Measurements from ENCODE around the gene DNASE1L2.

Gene DNASE1L2

DNA sequence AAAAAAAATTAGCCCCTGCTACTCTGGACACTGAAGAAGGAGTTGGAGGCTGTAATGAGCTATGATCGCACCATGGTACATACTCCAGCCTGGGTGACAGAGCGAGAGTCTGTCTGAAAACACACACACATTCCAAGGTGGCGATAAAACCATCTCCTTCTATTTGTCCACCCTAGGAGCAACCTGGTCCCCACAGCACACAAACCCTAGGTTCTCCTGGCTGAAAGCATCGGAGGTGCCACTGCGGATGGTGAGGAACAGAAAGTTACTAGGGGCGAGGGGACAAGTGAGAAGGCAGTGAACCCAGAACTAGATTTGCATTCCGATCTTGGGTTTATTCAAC, 16.5 kb downstream of the DNASE1L2 start (continued):
- TF ChIP-seq, protein P1, sequence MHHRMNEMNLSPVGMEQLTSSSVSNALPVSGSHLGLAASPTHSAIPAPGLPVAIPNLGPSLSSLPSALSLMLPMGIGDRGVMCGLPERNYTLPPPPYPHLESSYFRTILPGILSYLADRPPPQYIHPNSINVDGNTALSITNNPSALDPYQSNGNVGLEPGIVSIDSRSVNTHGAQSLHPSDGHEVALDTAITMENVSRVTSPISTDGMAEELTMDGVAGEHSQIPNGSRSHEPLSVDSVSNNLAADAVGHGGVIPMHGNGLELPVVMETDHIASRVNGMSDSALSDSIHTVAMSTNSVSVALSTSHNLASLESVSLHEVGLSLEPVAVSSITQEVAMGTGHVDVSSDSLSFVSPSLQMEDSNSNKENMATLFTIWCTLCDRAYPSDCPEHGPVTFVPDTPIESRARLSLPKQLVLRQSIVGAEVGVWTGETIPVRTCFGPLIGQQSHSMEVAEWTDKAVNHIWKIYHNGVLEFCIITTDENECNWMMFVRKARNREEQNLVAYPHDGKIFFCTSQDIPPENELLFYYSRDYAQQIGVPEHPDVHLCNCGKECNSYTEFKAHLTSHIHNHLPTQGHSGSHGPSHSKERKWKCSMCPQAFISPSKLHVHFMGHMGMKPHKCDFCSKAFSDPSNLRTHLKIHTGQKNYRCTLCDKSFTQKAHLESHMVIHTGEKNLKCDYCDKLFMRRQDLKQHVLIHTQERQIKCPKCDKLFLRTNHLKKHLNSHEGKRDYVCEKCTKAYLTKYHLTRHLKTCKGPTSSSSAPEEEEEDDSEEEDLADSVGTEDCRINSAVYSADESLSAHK (tag by site-specific recombination; IDR thresholded peaks at IDR 0.05) = no peak
- TF ChIP-seq ZNF449 (tag by site-specific recombination; IDR thresholded peaks at IDR 0.05) (no peak), IKZF3 (tag by site-specific recombination; IDR thresholded peaks at IDR 0.05) (0 out of 2 replicates have a peak, but pooled peaks have one; percentile 29), GLI2 (tag by site-specific recombination; IDR thresholded peaks at IDR 0.05; ENCODE audit: borderline replicate concordance, low read depth) (no peak), ZNF558 (tag by site-specific recombination; IDR thresholded peaks at IDR 0.05) (no peak), SETDB1 (IDR thresholded peaks at IDR 0.05; ENCODE audit: insufficient read length, low read length) (no peak), ZNF248 (tag by site-specific recombination; IDR thresholded peaks at IDR 0.05) (no peak), ZBTB20 (tag by site-specific recombination; IDR thresholded peaks at IDR 0.05) (peak; percentile 17; the same call in 1 of the 2 replicates)
- TF ChIP-seq, protein P2, sequence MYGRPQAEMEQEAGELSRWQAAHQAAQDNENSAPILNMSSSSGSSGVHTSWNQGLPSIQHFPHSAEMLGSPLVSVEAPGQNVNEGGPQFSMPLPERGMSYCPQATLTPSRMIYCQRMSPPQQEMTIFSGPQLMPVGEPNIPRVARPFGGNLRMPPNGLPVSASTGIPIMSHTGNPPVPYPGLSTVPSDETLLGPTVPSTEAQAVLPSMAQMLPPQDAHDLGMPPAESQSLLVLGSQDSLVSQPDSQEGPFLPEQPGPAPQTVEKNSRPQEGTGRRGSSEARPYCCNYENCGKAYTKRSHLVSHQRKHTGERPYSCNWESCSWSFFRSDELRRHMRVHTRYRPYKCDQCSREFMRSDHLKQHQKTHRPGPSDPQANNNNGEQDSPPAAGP (tag by site-specific recombination; IDR thresholded peaks at IDR 0.05) = no peak
- TF ChIP-seq, protein P3, sequence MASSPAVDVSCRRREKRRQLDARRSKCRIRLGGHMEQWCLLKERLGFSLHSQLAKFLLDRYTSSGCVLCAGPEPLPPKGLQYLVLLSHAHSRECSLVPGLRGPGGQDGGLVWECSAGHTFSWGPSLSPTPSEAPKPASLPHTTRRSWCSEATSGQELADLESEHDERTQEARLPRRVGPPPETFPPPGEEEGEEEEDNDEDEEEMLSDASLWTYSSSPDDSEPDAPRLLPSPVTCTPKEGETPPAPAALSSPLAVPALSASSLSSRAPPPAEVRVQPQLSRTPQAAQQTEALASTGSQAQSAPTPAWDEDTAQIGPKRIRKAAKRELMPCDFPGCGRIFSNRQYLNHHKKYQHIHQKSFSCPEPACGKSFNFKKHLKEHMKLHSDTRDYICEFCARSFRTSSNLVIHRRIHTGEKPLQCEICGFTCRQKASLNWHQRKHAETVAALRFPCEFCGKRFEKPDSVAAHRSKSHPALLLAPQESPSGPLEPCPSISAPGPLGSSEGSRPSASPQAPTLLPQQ (tag by site-specific recombination; IDR thresholded peaks at IDR 0.05) = no peak; the same call in 1 of the 2 replicates

- POLR2A ChIA-PET = interaction anchor here (1.2 to 3.7 kb wide), 2 partner anchors 16 to 58 kb away, joined by 4 to 48 read pairs; partner anchors contain the start of gene DNASE1L2
These were observed 17.0 kb downstream of the DNASE1L2 start for GRCh38 chr16:2253293-2253692.

GRCh38 chr16:2256531-2257140, 20.4 kb downstream of the DNASE1L2 start:
- H3K4me3 ChIP-seq (ENCODE audit: low read depth, low read length) = no peak overlapping the region
- H3K9me3 ChIP-seq (ENCODE audit: control insufficient read depth, insufficient read depth, low read depth, low read length) = no peaks in the 10 kb centered on the region
- ChIA-PET POLR2A (interaction anchor here (1.4 kb wide), 1 partner anchor 61 kb away, joined by 4 read pairs; no protein-coding TSS in a partner anchor), CTCF (interaction anchor here (0.6 to 0.7 kb wide), 2 partner anchors 217 to 329 kb away, joined by 3 to 6 read pairs; no protein-coding TSS in a partner anchor)
- H3K27ac ChIP-seq (ENCODE audit: extremely low read depth, low read depth, low read length) = no peak overlapping the region
- TF ChIP-seq, protein P4, sequence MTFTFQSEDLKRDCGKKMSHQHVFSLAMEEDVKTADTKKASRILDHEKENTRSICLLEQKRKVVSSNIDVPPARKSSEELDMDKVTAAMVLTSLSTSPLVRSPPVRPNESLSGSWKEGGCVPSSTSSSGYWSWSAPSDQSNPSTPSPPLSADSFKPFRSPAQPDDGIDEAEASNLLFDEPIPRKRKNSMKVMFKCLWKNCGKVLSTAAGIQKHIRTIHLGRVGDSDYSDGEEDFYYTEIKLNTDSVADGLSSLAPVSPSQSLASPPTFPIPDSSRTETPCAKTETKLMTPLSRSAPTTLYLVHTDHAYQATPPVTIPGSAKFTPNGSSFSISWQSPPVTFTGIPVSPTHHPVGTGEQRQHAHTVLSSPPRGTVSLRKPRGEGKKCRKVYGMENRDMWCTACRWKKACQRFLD (tag by site-specific recombination; IDR thresholded peaks at IDR 0.05) = no peak
- TF ChIP-seq ZNF600 (tag by site-specific recombination; IDR thresholded peaks at IDR 0.05) (0 out of 2 replicates have a peak, but pooled peaks have one; percentile 6), ZNF514 (tag by site-specific recombination; IDR thresholded peaks at IDR 0.05) (no peak), ZSCAN5A (tag by site-specific recombination; IDR thresholded peaks at IDR 0.05) (no peak), BCL11A (tag by site-specific recombination; IDR thresholded peaks at IDR 0.05; ENCODE audit: low read depth) (no peak), ZNF132 (tag by site-specific recombination; IDR thresholded peaks at IDR 0.05; ENCODE audit: borderline replicate concordance) (no peak)
- H3K36me3 ChIP-seq (ENCODE audit: control insufficient read depth in 2 of 2, insufficient read depth in 1 of 2, low read length in 2 of 2) = peaks cover 59 to 94% of the 10 kb centered on the region in 2 experiments
- H3K4me1 ChIP-seq (ENCODE audit: control insufficient read depth, insufficient read depth, low read length) = peaks cover 7% of the 10 kb centered on the region

More at GRCh38 chr16:2253293-2253692, 17.0 kb downstream of the DNASE1L2 start:
- H3K36me3 ChIP-seq (ENCODE audit: control insufficient read depth in 2 of 2, insufficient read depth in 1 of 2, low read length in 2 of 2) = peaks cover 41 to 70% of the 10 kb centered on the region in 2 experiments
- TF ChIP-seq FEZF1 (tag by site-specific recombination; IDR thresholded peaks at IDR 0.05) (no peak), ZNF560 (tag by site-specific recombination; IDR thresholded peaks at IDR 0.05; ENCODE audit: borderline replicate concordance) (no peak), BCL11B (tag by site-specific recombination; IDR thresholded peaks at IDR 0.05; ENCODE audit: low read depth) (0 out of 2 replicates have a peak, but pooled peaks have one; percentile 20)
- no peaks in the 10 kb centered on the region for H3K9me3 ChIP-seq (ENCODE audit: control insufficient read depth, insufficient read depth, low read depth, low read length)
- peaks cover 7% of the 10 kb centered on the region for H3K4me1 ChIP-seq (ENCODE audit: control insufficient read depth, insufficient read depth, low read length)
- CTCF ChIA-PET = interaction anchor here (1.0 to 1.3 kb wide), 2 partner anchors 9 to 58 kb away, joined by 4 to 6 read pairs; no protein-coding TSS in a partner anchor
- no peak overlapping the region for H3K4me3 ChIP-seq (ENCODE audit: low read depth, low read length)
- H3K27ac ChIP-seq (ENCODE audit: extremely low read depth, low read depth, low read length) = no peak overlapping the region

All from HEK293 (cell line).